ENCODE data around the gene RFX1.

DNA sequence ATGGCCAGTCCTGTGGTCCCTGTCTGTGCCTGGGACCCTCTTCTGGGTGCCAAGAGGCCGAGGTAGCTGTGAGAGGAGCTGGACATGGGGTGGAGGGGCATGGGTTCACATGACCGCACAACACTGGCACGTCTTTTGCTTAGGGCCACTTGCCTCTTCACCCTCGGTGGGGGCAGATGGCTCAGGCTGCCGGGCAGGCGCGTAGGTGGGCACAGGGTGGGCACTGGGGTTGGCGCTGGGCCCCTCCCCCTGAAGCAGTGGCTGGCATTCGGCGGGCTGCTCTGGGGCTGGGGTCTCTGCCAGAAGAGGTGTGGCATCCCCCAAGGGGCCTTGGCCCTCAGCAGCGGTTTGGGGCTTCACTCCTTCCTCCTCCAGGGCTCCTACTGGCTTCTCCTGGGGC, 47.4 kb upstream of the RFX1 start:
- TF ChIP-seq RARB (CRISPR knock-in tag; IDR thresholded peaks at IDR 0.05) (no peak), ZFP3 (CRISPR knock-in tag; IDR thresholded peaks at IDR 0.05) (no peak), ISL1 (CRISPR knock-in tag; IDR thresholded peaks at IDR 0.05) (no peak), BACH2 (CRISPR knock-in tag; IDR thresholded peaks at IDR 0.05; ENCODE audit: borderline replicate concordance) (no peak)
- TF ChIP-seq, protein P1, sequence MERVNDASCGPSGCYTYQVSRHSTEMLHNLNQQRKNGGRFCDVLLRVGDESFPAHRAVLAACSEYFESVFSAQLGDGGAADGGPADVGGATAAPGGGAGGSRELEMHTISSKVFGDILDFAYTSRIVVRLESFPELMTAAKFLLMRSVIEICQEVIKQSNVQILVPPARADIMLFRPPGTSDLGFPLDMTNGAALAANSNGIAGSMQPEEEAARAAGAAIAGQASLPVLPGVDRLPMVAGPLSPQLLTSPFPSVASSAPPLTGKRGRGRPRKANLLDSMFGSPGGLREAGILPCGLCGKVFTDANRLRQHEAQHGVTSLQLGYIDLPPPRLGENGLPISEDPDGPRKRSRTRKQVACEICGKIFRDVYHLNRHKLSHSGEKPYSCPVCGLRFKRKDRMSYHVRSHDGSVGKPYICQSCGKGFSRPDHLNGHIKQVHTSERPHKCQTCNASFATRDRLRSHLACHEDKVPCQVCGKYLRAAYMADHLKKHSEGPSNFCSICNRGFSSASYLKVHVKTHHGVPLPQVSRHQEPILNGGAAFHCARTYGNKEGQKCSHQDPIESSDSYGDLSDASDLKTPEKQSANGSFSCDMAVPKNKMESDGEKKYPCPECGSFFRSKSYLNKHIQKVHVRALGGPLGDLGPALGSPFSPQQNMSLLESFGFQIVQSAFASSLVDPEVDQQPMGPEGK (CRISPR knock-in tag; IDR thresholded peaks at IDR 0.05; ENCODE audit: borderline replicate concordance): no peak

Measured in SK-N-SH treated with all-trans-retinoic acid at 6 μM for 48 hours (cell line).